ENCODE results near the gene ADARB2.

- TF ChIP-seq CTCF (IDR thresholded peaks at IDR 0.05) (no peak), POLR2A (IDR thresholded peaks at IDR 0.05) (no peak)
Measured at GRCh38 chr10:1735562-1735961, 1.8 kb downstream of the ADARB2 start.
